SHP77 (cell line): ENCODE measurements around the gene KNDC1.

ENCODE experiments used
- DNase-seq, 2 experiments: peaks; one replicate each; lab custom pipeline; 2025; lab: John Stamatoyannopoulos, UW

KNDC1 gene

GRCh38 chr10:133177380-133178157, 17.6 kb downstream of the KNDC1 start:
- DNase-seq, result no peak

- DNase-seq, result no peak
These were observed 18.5 kb downstream of the KNDC1 start for GRCh38 chr10:133178357-133179127.

- no peak for DNase-seq
These were observed 19.1 kb downstream of the KNDC1 start for GRCh38 chr10:133179128-133179520.

- no peak for DNase-seq
These were observed 19.6 kb downstream of the KNDC1 start for GRCh38 chr10:133179651-133180050.

GRCh38 chr10:133180192-133180964, 20.4 kb downstream of the KNDC1 start:
- DNase-seq, result no peak

DNA sequence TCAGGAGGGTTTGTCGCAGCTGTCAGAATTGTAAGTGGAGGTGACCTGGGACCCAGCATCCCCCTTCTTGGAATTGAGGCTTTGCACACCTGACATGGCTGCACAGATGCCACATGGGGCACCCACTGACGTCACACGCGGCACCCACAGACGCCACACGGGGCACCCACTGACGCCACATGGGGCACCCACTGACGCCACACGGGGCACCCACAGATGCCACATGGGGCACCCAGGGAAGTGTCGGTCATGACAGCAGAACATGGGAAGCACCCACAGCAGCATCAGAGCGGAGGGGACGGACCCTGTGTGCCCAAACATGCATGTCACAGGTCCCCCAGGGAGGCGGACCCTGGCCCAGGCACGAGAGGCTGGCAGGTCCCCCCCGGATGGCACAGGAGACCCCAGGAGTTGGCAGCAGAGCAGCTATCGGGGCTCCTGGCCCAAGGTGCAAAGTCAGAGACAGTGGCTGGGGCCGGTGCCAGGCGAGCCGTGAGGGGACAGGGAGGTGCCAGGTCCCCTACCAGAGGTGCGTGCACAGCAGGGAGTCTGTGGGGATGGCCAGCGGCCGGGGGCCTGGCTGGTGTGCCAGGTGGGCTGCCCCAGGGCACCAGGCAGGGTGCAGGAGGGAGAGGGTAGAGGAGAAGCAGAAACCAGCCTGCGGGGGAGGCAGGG, 21.1 kb downstream of the KNDC1 start:
- DNase-seq, result no peak

DNA sequence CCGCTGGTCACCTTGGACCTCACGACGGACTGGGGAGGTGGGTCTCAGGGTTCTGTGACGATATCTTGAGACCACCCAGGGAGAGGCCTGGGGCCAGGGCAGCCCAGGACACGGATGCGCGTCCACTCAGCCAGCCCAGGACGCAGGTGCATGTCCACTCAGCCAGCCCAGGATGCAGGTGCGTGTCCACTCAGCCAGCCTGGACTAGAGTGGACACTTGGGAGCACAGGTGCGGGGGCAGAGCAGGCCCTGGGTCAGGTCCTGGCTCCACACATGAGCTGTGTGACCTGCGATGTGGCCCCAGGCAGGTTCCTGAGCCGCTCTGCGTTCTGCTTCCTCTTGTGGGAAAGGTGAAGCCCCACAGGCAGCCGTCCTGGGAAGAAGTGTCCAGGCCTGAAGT, 22.2 kb downstream of the KNDC1 start:
- no peak for DNase-seq

- no peak for DNase-seq
These were observed 23.0 kb downstream of the KNDC1 start for GRCh38 chr10:133182791-133183645.

GRCh38 chr10:133183646-133184378, 23.8 kb downstream of the KNDC1 start:
- DNase-seq, result no peak

- no peak for DNase-seq
These were observed 24.7 kb downstream of the KNDC1 start for GRCh38 chr10:133184591-133185244.

DNA sequence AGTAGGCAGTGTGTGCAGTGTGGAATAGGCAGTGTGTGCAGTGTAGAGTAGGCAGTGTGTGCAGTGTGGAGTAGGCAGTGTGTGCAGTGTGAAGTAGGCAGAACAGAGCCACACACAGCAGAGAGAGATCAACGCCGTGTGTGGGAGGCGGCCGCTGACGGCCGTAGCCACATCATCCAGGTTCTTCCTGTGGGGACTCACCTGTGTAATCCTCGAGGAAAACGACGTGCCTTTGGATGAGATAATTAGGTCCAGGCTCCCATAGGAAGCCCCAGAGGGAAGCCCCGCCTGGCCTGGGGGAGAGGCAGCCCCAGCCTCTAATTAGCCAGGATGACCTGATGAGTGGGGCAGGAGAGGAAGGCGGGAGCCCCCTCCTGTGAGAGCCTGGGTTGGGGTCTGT, 25.4 kb downstream of the KNDC1 start:
- no peak for DNase-seq

DNA sequence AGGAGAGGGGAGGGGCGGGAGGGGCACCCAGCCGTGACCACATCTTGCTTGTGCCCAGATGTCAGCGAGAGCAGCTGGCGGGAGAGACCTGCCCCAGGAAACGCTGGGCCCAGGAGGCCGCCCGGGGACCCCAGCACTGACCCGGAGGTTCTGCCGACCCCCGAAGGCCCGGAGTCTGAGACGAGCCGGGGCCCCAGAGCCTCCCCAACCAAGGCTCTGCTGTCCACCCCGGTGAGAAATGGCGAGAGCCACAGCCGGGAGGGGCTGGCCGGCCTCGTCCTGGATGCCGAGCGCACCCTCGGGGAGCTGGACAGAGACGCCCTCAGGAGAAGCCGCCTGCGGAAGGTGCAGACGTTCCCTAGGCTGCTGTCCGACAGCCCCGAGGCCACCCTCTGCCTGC, 25.9 kb downstream of the KNDC1 start:
- DNase-seq, result no peak

DNA sequence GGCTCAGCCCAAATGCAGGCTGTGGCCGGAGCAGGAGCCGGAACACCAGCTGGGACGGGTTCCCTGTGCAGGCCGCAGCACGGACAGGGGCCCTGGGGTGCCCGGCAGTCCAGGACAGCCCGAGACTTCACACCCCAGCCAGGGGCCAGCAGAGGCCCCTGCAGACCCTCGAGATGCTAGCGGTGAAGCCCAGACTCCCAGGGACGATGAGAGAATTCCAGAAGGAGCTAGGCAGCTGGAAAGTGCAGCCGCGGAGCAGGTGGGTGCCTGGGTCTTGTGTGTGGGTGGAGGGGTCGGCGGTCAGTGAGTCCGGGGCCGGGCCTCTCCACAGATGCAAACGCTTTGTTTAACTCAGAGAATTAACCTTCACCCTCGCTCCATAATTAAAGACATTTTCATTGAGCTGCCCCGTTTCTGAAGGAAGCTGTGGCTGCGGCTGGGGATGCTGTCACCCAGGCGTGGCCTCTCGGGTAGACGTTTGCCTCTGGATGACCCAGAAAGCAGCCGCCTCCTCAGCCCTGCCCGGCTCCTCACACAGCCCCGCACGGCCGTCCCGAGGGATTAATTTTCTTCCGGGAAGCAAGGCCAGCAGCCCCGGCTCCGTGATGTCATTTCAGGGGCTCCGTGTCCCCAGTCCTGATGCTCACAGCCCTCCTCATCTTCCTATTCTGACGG, 26.5 kb downstream of the KNDC1 start:
- no peak for DNase-seq

GRCh38 chr10:133187091-133187905, 27.3 kb downstream of the KNDC1 start:
- no peak for DNase-seq

DNA sequence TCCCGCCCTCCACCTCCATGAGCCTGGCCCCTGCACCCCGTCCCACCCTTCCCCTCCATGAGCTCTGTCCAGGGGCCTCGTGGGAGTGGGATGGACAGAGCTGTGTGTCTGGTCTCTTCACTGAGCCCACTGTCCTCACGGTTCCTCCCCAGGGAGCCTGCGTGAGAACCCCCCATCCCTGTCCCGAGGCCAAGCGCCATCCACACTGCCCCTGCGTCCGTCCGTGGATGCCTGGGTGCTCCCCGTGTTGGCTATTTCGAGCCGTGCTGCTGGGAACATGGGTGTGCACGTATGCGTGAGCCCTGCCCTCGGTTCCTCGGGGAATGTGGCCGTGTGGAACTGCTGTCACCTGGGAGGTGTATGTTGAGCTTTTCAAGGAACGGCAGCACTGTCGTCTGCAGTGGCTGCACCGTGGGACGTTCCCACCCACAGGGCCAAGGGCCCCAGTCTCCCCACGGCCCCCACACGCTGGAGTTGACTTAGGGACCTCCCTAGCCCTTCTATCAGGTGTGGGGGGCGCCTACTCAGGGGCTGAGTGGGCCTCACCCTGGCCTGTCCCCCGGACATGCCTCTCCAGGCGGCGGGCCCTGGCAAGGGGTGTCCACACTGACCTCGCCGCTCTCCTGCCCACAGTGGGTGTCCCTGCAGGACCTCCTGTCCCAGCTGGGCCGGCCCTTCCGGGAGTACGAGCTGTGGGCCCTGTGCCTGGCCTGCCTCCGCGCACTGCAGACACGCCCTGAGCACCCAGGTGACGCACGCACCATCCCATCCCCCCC, 28.1 kb downstream of the KNDC1 start:
- DNase-seq, result no peak

DNA sequence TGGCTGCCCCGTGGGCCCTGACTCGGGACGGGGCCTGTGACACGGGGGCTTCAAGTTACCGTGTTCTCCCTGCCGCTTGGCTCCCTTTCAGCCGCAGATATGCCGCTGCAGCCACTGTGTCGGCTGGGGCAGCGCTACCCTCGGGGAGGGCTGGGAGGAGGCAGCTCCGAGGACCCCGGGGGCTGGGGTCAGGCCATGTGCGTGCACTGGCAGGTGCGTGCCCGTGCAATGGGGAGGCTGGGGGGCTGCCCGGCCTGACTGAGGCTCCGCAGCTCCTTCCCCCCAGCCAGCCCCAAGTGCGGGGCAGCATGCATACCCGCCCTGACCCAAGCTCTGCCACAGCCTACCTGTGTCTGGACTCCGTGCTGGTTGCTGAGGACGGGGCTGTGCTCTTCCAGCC, 29.2 kb downstream of the KNDC1 start:
- DNase-seq, result no peak

- DNase-seq, result no peak
These were observed 29.7 kb downstream of the KNDC1 start for GRCh38 chr10:133189726-133190125.

DNA sequence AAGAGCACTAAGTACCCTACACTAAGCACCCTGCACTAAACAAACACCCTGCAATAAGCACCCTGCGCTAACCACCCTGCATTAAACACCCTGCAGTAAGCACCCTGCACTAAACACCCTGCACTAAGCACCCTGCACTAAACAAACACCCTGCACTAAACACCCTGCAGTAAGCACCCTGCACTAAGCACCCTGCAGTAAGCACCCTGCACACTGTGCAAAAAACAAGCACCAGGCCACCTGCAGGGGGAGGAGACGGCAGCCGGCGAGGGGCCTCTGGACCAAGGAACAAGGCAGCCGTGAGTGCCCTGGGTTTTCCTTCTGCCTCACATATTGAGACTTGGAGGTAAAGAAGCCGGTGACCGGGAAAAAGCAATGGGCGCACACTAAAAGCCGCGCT, 30.2 kb downstream of the KNDC1 start:
- DNase-seq, result no peak
